Tongue (tissue), 2 donors: ENCODE results near the gene PITPNM3. TPM values are rescaled to one million over a fixed set of nuclear protein-coding genes. Genes with fewer than 3 reads are reported as not detected.
"Not testable (repeated sequence)": the region's sequence is repeated elsewhere in the genome, so short reads cannot be mapped to it uniquely, and the experiment has no call there.

ENCODE experiments used
- DNase-seq: peaks from one replicate; pipeline ENCODE4 v3.0.0-alpha.2; 2015
- total RNA-seq: library from RNA; depleted of rRNA; stranded (reverse); fragments of >200 nt; gene quantifications from one replicate; pipeline ENCODE4 v1.2.3, GENCODE V29; 2014

Gene PITPNM3
- 7.2 TPM for total RNA-seq

DNA sequence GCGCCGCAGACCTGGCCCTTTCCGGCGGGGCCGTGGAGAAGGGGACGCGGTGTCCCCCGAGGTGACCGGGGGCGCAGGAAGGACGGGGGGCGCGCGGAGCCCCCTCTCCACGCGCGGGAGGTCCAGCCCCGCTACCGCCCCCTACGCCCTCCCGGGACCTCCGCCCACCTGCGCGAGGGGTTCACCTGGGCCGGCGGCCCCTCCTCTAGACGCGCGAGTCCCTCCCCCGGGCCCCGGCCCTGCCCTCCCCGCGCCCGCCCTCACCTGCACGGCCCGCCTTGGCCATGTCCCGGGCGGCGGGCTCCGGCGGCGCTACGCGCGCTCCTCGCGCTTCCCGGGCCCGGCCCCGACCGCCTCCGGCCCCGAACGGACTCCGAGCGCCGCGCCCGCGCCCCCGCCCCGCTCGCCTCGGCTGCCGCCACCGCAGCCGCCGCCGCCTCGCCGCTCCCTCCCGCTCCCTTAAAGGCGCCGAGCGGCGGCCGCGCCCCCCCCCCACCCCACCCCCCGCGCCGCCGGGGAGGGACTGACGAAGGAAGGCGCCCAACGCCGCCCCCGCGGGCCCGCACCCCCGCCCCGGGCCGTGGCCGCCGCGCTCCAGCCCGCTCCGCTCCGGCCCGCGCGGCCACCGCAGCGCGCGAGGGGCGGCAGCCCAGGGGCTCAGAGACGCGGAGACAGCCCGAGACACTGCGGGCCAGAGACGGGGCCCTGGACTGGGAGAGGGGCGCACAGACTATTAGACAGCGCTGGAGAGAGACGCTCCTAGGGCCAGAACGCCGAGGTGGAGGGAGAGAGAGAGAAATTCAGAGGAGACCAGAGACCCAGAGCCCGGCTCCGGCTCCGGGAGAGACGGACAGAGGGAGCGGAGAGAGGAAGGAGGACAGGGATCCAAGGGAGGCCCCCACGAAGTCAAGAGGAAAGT is at the start of gene PITPNM3:
Gene PITPNM3, minus strand, starts transcription at position 435 of the 919 bp plus-strand sequence. Its CDS starts 149 bp downstream, at position 286.
- no peak for DNase-seq

DNA sequence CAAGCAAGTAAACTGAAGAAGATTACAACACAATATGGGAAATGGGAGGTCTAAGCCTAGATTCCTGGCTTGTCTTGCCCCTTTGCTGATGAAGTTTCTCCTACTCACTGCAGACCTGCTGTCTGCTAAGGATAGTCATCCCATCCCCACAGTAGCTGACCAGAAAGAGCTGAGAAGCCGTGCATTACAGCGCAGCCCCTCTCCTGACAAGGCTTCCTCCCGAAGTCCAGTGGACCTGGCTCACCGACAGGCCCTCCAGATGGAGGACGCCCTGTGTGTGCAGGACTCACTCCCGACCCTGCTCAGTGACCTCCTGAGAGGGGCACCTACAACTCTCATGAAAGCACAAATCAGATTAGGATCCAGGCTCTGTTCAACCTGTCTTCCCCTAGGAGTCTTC is 48.8 kb upstream of the PITPNM3 start:
- no peak for DNase-seq

- peak; percentile 67 for DNase-seq
Observed at GRCh38 chr17:6603744-6604325, 47.5 kb upstream of the PITPNM3 start.

GRCh38 chr17:6602141-6602540 is 45.8 kb upstream of the PITPNM3 start:
- no peak for DNase-seq

DNA sequence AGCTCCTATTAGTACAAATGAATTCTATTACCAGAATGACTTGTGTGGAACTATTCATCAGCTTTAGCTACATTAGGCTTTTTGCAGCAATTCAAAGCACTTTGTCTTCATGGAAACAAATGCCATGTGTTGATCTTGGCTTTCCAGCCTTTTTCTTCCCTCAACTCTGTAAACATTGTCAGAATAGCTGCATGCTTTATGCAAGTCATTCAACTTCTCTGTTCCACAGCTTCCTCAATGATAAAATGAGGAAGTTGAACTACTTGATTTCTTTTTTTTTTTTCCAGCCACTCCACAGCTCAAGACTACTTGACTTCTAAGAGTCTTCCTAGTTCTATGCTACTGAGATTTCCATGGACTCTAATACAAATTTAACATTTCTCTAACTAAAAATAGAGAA is 43.0 kb upstream of the PITPNM3 start:
- peak; percentile 20 for DNase-seq

DNA sequence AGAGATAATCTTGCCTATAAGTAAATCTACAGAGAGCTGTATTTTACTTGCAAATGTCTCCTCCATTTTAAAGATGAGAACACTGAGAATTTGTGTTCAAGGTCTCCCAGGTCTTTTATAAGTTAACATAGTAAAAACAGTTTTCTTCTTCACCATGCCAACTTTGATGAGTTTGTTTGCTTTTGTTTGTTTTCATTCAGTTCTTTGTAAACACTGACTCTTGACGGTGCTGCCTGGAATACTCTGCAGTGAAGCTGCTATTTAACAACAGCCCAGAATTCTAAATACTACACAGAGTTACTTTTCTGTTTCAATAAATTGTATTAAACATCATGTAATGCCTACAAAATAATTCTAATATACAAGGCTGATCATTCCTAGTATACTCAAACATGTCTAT is 41.4 kb upstream of the PITPNM3 start:
- DNase-seq: no peak

DNA sequence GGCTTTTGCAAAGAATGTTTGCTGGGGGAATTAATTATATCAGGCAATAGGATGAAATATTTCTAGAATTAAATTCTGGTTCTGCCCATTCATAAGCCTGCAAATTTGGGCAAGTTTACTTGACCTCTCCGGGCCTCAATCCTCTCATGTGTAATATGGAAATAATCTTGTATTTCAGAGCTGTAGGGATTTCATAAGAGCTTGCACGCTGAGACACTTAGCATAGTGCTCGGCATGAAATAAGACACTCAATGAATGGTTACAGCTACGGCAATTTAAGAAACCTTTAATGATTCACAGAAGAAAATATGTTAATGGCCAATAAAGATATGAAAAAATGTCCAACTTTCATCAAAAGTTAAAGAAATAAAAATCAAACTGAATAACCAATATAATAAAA is 40.6 kb upstream of the PITPNM3 start:
- peak; percentile 3 for DNase-seq

GRCh38 chr17:6596511-6596910 is 40.2 kb upstream of the PITPNM3 start:
- peak; percentile 5 for DNase-seq

DNA sequence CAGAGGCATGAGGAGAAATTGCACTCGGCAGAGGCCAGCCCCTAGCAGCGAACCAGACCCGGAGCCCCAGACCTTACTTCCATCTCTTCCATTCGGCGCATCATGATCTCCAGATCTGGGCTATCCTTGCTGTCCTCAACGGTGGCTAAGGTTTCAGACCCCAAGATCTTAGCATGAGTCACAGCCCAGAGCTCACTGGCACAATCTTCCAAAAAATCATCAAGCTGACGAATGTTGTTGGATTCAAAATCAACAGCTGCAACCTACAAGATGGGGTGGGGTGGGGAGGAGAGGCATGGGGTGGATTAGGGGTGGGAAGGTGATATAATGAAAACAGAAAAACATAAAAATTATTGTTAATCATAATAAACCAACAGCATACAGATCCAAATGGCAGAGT is 39.7 kb upstream of the PITPNM3 start:
- peak; percentile 54 for DNase-seq

DNA sequence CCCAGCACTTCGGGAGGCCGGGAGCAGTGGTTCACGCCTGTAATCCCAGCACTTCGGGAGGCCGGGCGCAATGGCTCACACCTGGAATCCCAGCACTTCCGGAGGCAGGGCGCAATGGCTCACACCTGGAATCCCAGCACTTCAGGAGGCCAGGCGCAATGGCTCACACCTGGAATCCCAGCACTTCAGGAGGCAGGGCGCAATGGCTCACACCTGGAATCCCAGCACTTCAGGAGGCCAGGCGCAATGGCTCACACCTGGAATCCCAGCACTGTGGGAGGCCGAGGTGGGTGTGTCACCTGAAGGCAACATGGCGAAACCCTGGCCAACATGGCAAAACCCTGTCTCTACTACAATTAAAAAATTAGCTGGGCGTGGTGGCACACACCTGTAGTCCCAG is 37.0 kb upstream of the PITPNM3 start:
- DNase-seq: not testable (repeated sequence)

DNA sequence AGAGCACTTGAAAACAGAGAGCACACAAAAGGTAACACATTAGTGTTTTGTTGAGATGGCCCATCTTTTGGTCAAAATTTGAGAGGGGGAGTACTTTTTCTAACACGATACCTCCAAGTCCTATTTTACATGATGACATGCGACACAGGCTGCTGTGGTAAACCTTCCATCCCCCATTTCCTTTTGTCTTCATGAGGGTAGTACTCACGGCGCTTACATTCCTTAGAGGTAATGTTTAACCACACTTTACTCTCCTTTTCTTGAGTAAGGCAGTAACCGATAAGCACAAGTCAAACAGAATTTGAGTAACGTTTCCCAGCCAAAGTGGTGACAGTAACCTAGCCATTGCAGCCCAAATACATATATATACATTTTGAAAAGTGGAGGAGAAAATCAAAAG is 35.8 kb upstream of the PITPNM3 start:
- DNase-seq: no peak

DNA sequence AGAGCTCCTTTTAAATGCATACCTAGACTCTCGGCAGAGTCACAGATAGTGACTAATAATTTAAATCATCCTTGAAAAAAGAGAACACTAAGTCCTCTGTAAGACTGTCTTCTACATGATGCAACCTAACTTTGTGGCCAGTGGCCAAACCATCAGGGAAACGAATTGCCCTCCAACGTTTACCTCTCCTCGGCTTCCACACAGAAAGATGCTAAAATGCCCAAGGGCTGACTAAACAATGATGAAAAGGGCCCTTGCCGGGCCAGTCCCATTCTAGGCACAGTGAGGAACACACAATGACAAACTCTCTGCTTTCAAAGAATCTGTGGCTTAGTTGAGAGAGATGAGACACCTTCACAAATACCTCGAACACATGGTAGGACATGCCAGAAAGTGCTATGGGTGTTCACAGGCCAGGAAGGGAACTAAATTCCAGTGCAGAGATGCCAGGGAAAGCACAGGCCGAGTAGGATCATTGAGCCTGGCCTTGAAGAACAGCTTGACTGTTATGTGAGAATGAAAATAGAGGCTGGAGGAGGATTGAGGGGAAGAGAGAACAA is 35.3 kb upstream of the PITPNM3 start:
- no peak for DNase-seq

DNA sequence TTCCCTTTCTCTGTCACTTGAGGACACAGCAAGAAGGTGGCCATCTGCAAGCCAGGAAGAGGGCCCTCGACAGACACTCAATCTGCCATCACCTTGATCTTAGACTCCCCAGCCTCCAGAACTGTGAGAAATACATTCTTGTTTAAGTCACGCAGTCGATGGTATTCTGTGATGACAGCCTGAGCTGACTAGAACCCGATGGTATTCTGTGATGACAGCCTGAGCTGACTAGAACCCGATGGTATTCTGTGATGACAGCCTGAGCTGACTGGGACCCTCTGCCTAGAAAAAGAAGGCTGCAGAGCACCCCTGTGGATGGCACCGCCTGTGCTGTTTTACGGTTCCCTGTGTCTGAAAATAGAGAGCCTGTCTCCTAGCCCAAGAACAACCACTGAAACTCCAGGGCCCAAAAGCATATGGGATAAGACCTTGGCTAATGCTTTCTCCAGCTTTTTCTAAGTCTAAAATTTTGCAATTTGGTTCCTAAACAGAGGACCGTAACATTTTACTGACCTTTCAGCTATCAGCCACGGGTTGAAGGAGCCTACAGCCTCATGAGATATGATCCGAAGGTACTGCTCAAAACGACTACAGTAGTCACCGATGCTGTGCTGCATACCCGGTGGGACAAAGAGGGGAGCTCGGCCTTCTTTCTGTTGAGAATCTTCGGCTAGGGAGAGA is 33.1 kb upstream of the PITPNM3 start:
- DNase-seq: no peak

- DNase-seq: no peak
Observed at GRCh38 chr17:6588165-6588564, 31.8 kb upstream of the PITPNM3 start.

DNA sequence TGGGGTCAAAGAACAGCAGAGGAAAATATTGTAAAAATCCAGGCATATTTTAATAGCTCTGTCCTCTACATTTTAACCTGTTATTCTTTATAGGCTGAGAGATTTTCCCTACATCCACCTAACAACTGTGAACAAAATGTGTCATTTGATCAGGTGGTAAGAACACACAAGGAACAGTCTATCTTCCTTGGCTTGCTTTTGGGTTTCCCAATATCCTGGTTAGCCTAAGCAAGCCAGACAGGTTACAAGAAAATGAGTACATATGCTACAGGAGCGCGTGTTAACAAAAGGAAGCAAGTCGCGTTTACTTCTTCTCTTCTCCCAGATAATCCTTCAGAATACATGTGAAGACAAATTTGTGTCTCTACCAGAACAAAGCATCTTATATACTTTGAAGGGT is 31.0 kb upstream of the PITPNM3 start:
- no peak for DNase-seq

GRCh38 chr17:6583411-6583810 is 27.1 kb upstream of the PITPNM3 start:
- no peak for DNase-seq

DNA sequence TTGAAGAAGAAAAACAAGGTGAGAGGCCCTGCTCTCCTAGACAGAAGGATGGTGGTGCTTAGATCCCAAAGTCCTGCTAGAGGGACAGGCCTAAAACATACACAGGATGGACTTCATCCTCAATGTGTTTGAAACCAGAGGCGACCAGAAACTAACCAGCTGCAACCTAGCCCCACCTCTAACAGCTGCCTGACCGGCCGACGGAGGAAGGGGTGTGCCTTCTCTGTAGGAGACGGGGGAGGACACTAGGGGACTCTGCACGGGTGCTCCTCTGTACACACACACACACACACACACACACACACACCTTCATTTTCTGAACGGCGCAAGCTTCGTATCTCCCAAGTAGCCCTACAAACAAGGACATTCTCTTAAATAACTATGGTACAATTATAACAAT is 24.3 kb upstream of the PITPNM3 start:
- DNase-seq: no peak

GRCh38 chr17:6578491-6578890 is 22.1 kb upstream of the PITPNM3 start:
- no peak for DNase-seq

GRCh38 chr17:6577686-6578263 is 21.4 kb upstream of the PITPNM3 start:
- DNase-seq: no peak

GRCh38 chr17:6576038-6576785 is 19.9 kb upstream of the PITPNM3 start:
- DNase-seq: no peak

GRCh38 chr17:6575596-6575988 is 19.2 kb upstream of the PITPNM3 start:
- DNase-seq: no peak
